AG04450 (cell line): Measurements from ENCODE around the gene TCF20. TPM values are rescaled to one million over a fixed set of nuclear protein-coding genes. Genes with fewer than 3 reads are reported as not detected.
A peak's percentile ranks its signal among the peaks of the same experiment; 100 is the strongest.

ENCODE experiments used
- CTCF ChIA-PET: fragments of 300-600, 350-600 bp; formaldehyde crosslinking; extraction: SDS; loops from one replicate; lab custom pipeline; 2022; ENCODE audit warnings: antibody characterized with exemption, inconsistent platforms; lab: Charles Lee
- POLR2A ChIA-PET: fragments of 350-600 bp; formaldehyde crosslinking; extraction: SDS; loops from one replicate; lab custom pipeline; 2021; ENCODE audit warnings: antibody characterized with exemption, inconsistent platforms; lab: Yijun Ruan, JAX
- DNase-seq: peaks from one replicate; pipeline ENCODE4 v3.0.0-alpha.2; 2011; ENCODE audit warnings: low read depth, low spot score
- H3K27ac ChIP-seq: one replicate; pipeline ENCODE4 v1.5.1; 2012; ENCODE audit warnings: low read depth, low read length, control low read depth
- H3K27me3 ChIP-seq: one replicate; pipeline ENCODE4 v1.6.0; 2012; ENCODE audit warnings: low read length; ENCODE audit not compliant: control insufficient read depth, insufficient read depth
- H3K4me3 ChIP-seq: 2 replicates; pipeline ENCODE4 v1.5.1; 2011; ENCODE audit warnings: mild to moderate bottlenecking, low read depth, low read length, control low read depth
- H3K9me3 ChIP-seq: 2 replicates; pipeline ENCODE4 v1.5.1; 2012; ENCODE audit warnings: low read length; ENCODE audit not compliant: control insufficient read depth, insufficient read depth
- CTCF ChIP-seq: IDR thresholded peaks from 2 replicates; pipeline ENCODE4 v1.5.1; 2011; ENCODE audit warnings: low read depth, low read length, control low read depth, inconsistent platforms
- polyA plus RNA-seq: library from polyadenylated mRNA; depleted of rRNA; stranded (reverse); fragments of >200 nt; gene quantifications from 2 replicates; pipeline ENCODE4 v1.2.3, GENCODE V29; 2011

The TCF20 gene
- polyA plus RNA-seq, 1 experiment = 14.1 TPM

- ChIA-PET CTCF (no interaction called here), POLR2A (no interaction called here)
- peaks cover 41% of the 10 kb centered on the region for H3K27me3 ChIP-seq
- no peak for DNase-seq
- H3K27ac ChIP-seq = no peak overlapping the region
- H3K4me3 ChIP-seq = no peak overlapping the region
- no peaks in the 10 kb centered on the region for H3K9me3 ChIP-seq
- no peak for TF ChIP-seq CTCF
Measured at GRCh38 chr22:42280140-42280539, 9.7 kb upstream of the TCF20 start.

- Histone ChIP-seq H3K27me3 (peaks cover 36% of the 10 kb centered on the region), H3K9me3 (no peaks in the 10 kb centered on the region), H3K4me3 (no peak overlapping the region), H3K27ac (no peak overlapping the region)
- POLR2A ChIA-PET = no interaction called here
- no peak for DNase-seq
- CTCF ChIA-PET = no interaction called here
- TF ChIP-seq CTCF = no peak
Measured at GRCh38 chr22:42279425-42280020, 9.1 kb upstream of the TCF20 start.

GRCh38 chr22:42277988-42278776 is 7.7 kb upstream of the TCF20 start:
- Histone ChIP-seq H3K9me3 (no peaks in the 10 kb centered on the region), H3K27me3 (peaks cover 26% of the 10 kb centered on the region), H3K27ac (no peak overlapping the region), H3K4me3 (no peak overlapping the region)
- CTCF ChIA-PET = interaction anchor here (0.6 to 1.7 kb wide), 2 partner anchors 158 to 166 kb away, joined by 3 to 8 read pairs; no protein-coding TSS in a partner anchor
- POLR2A ChIA-PET = no interaction called here
- TF ChIP-seq CTCF = peak; percentile 22; the same call in 1 of the 2 replicates
- DNase-seq = no peak

GRCh38 chr22:42277232-42277753 is 6.8 kb upstream of the TCF20 start:
- no peaks in the 10 kb centered on the region for H3K9me3 ChIP-seq
- TF ChIP-seq CTCF = no peak
- ChIA-PET POLR2A (no interaction called here), CTCF (interaction anchor here (1.7 kb wide), 1 partner anchor 167 kb away, joined by 8 read pairs; no protein-coding TSS in a partner anchor)
- DNase-seq = no peak
- H3K27me3 ChIP-seq = peaks cover 19% of the 10 kb centered on the region
- no peak overlapping the region for H3K27ac ChIP-seq
- H3K4me3 ChIP-seq = no peak overlapping the region

- ChIA-PET POLR2A (no interaction called here), CTCF (interaction anchor here (0.6 kb wide), 1 partner anchor 169 kb away, joined by 3 read pairs; no protein-coding TSS in a partner anchor)
- H3K27me3 ChIP-seq = peaks cover 11% of the 10 kb centered on the region
- no peak overlapping the region for H3K4me3 ChIP-seq
- H3K27ac ChIP-seq = peak overlapping the region; percentile 11
- no peak for TF ChIP-seq CTCF
- no peak for DNase-seq
- peaks cover 2% of the 10 kb centered on the region; the same call in 1 of the 2 replicates for H3K9me3 ChIP-seq
Measured at GRCh38 chr22:42275970-42276369, 5.5 kb upstream of the TCF20 start.
